NT2/D1 (cell line): ENCODE results near the gene USE1.

Experiments
- YY1 ChIP-seq: IDR thresholded peaks from 2 replicates; pipeline ENCODE4 v1.6.1; 2011; ENCODE audit not compliant: insufficient read length, insufficient read depth
- ZNF274 ChIP-seq: IDR thresholded peaks from 2 replicates; pipeline ENCODE4 v1.6.1; 2011; ENCODE audit warnings: mild to moderate bottlenecking, low read depth, low read length

DNA sequence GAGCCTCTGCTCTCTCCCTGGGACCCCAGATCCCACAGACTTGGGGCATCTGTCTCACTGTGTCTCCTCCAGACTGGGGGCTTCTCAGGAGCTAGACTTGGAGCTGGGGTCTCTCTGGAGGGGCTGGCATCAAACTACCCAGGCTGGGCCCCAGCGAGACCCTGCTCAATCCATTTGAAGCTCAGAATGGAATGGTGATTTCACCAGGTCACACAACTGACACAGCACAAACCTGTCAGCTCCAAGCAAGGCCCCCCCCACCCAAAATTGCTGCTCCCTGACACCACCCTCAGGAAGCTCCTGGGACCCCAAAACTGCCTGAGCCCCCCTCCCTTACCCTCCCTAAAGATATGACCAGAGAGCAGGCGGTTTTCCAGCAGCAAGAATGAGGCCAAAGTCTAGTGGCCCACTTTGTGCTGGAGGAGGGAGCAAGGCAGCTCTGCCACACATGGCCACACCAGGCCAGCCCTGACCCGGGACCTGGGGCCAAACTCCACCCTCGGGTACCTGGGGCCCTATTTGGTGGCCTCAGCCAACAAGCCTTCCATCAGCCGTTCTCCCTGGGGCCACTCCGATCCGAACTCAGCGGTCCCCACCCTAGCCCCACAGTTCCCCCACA is 28.2 kb downstream of the USE1 start:
- TF ChIP-seq ZNF274 (no peak), YY1 (no peak)
